NCI-H128 (cell line): ENCODE results near the gene GAR1.
"Not testable (repeated sequence)": the region's sequence is repeated elsewhere in the genome, so short reads cannot be mapped to it uniquely, and the experiment has no call there.

Source experiments
- DNase-seq: peaks from one replicate; lab custom pipeline; 2025; ENCODE audit not compliant: unreplicated experiment; lab: John Stamatoyannopoulos, UW

Gene GAR1

GRCh38 chr4:109815151-109816081 is at the start of gene GAR1:
Gene GAR1 (plus strand): TSS chr4:109815762. CDS start chr4:109816165, 403 bp downstream.
- DNase-seq = peak; percentile 51

GRCh38 chr4:109782092-109782491 is 33.5 kb upstream of the GAR1 start:
- not testable (repeated sequence) for DNase-seq

GRCh38 chr4:109786846-109787245 is 28.7 kb upstream of the GAR1 start:
- no peak for DNase-seq

- DNase-seq = no peak
Measured at GRCh38 chr4:109787807-109788206, 27.8 kb upstream of the GAR1 start.

- DNase-seq = no peak
Measured at GRCh38 chr4:109795059-109795458, 20.5 kb upstream of the GAR1 start.

- no peak for DNase-seq
Measured at GRCh38 chr4:109798866-109799265, 16.7 kb upstream of the GAR1 start.

GRCh38 chr4:109801099-109801789 is 14.3 kb upstream of the GAR1 start:
- no peak for DNase-seq

GRCh38 chr4:109801895-109802319 is 13.7 kb upstream of the GAR1 start, which contains the start of gene CFI:
Gene CFI (minus strand): TSS chr4:109801999. CDS start chr4:109801971, 28 bp downstream.
- DNase-seq = no peak

GRCh38 chr4:109803924-109804571 is 11.5 kb upstream of the GAR1 start:
- no peak for DNase-seq

- DNase-seq = no peak
Measured at GRCh38 chr4:109809655-109810054, 5.9 kb upstream of the GAR1 start.

GRCh38 chr4:109810552-109811387 is 4.8 kb upstream of the GAR1 start:
- DNase-seq = no peak

GRCh38 chr4:109811707-109812106 is 3.9 kb upstream of the GAR1 start:
- no peak for DNase-seq

GRCh38 chr4:109816082-109816442 is 500 bp downstream of the GAR1 start:
- no peak for DNase-seq

GRCh38 chr4:109816894-109817293 is 1.3 kb downstream of the GAR1 start:
- DNase-seq = no peak

- no peak for DNase-seq
Measured at GRCh38 chr4:109818268-109818667, 2.7 kb downstream of the GAR1 start.

- DNase-seq = no peak
Measured at GRCh38 chr4:109820563-109820962, 5.0 kb downstream of the GAR1 start.

GRCh38 chr4:109821185-109821584 is 5.6 kb downstream of the GAR1 start:
- no peak for DNase-seq

GRCh38 chr4:109826719-109827118 is 11.2 kb downstream of the GAR1 start:
- no peak for DNase-seq

- DNase-seq = no peak
Measured at GRCh38 chr4:109827672-109828071, 12.1 kb downstream of the GAR1 start, which contains the start of gene RRH. Gene RRH (plus strand): TSS chr4:109827972. CDS start chr4:109828028, 56 bp downstream.

GRCh38 chr4:109833756-109834155 is 18.2 kb downstream of the GAR1 start:
- no peak for DNase-seq

GRCh38 chr4:109836985-109837384 is 21.4 kb downstream of the GAR1 start:
- no peak for DNase-seq
